ENCODE results near the gene SPATA3. TPM values are rescaled to one million over a fixed set of nuclear protein-coding genes. Genes with fewer than 3 reads are reported as not detected.

The SPATA3 gene
- polyA plus RNA-seq, 3 donors, result not detected

DNA sequence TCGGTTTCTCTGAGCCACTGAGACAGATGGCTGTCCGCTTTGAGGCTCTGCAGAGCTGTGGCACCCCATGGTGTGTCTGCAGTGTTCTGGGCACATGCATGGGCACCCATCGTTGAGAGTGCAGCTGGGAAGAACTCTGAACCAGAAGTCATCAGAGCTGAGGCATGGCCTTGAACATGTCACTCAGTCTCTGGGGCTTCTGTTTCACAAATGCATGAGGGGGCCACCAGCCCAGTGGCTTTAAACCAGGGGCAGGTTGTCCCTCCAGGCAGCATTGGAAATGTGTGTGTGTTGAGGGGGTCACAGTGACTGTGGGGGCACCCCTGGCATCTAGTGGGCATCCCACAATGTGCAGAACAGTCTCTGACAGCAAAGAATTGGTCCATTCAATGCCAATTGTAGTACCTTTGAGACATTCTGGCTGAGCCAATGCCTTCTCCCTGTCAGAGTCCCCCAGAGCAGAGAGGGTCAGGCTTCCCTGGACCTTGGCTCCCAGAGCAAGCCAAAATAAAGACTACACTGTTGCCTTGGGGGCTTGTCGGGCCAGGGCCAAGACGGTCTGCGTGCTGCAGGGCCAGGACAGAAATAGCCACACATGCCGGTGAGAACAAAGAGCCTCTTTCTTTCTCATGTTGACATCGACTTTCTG lies 51.5 kb downstream of the SPATA3 start:
- Histone ChIP-seq H3K79me2 (ENCODE audit: insufficient read depth, low read length) (no peaks in the 10 kb centered on the region), H3K9me3 (replicated peaks in 1 of 2; ENCODE audit: control insufficient read depth in 1 of 2, insufficient read depth in 1 of 2, low read length in 2 of 2) (no peaks in the 10 kb centered on the region), H3K4me1 (ENCODE audit: control insufficient read depth in 1 of 2, insufficient read depth in 2 of 2, low read length in 2 of 2) (peaks cover 3% of the 10 kb centered on the region in 2 donors), H3K4me2 (replicated peaks; ENCODE audit: extremely low read depth, low read length, poor library complexity, severe bottlenecking) (no peak overlapping the region), H2AFZ (ENCODE audit: insufficient read depth, low read depth, low read length, poor library complexity, severe bottlenecking) (no peak overlapping the region), H4K20me1 (ENCODE audit: insufficient read depth, low read length) (no peaks in the 10 kb centered on the region), H3K36me3 (replicated peaks in 1 of 2; ENCODE audit: control insufficient read depth in 1 of 2, insufficient read depth in 2 of 2, low read length in 2 of 2) (no peaks in the 10 kb centered on the region), H3K4me3 (replicated peaks in 1 of 3; ENCODE audit: low read depth in 2 of 3, low read length in 3 of 3) (no peak overlapping the region), H3K9ac (ENCODE audit: insufficient read depth, low read length, poor library complexity, severe bottlenecking) (no peak overlapping the region), H3K27ac (ENCODE audit: low read depth in 1 of 2, low read length in 2 of 2) (no peak overlapping the region), H3K27me3 (ENCODE audit: control insufficient read depth in 2 of 2, insufficient read depth in 2 of 2, low read length in 2 of 2) (peaks cover 2 to 23% of the 10 kb centered on the region in 2 donors)
- intact Hi-C loops (cut with micrococcal nuclease), result no loop called here
- 98% methylated on average over 6 of the region's 8 CpGs for WGBS (ENCODE audit: insufficient coverage)
- H3K27me3 Mint-ChIP-seq (ENCODE audit: low read depth in 3 of 3), result peaks cover 27 to 46% (median 35%) of the 10 kb centered on the region in 3 donors
- no peak overlapping the region for H3K27ac Mint-ChIP-seq
- H3K4me1 Mint-ChIP-seq, result peaks cover 3% of the 10 kb centered on the region
- no peak for DNase-seq
- no peak overlapping the region for H3K4me3 Mint-ChIP-seq
- peaks cover 0 to 2% (median 0%) of the 10 kb centered on the region in 7 donors for H3K9me3 Mint-ChIP-seq
- H3K36me3 Mint-ChIP-seq, result no peaks in the 10 kb centered on the region
- TF ChIP-seq CTCF (IDR thresholded peaks at IDR 0.05), result no peak

DNA sequence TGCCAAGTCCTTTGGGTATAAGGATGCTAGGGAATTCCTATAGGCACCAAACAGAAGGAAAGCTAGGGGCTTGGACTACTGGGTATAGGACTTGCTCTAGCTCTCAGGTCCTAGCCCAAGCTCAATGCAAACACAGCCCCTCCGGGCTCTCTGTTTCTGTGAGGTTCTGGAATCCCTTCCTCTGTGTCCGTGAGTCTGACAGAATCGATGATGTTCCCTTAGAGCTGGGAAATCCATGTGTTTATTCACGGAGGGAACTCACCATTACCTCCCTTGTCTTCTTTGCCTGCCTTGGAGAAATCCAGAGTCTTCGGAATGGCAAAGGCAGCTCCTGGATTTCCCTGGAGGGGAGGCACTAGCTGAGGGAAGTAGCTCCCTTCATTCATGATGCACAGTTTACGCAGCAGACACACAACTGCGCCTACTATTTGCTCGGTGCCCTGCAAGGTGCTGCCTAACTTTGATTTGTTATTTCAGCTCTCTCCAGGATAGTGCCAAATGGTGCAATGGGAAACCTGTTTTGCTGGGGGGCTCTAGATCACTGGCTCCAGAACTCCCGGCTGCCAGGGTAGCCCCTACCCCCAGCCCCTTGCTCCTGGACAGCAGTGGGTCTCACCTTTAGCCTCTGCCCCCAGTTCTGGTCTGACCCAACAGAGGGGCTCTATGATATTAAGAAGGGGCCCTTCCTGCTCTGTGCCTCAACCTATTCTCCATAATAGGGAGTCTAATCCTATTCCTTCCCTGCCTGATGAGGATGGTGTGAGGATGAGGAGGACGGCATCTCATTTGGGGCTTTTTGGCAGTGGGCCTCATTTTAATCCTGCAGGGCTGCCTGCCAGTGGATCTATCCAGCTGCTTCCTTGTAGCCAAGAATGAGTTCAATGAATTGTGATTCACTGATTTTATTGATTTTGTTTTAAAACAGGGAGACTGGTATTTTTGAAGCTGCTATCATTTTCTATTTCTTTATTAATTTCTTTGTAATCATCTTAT lies 52.3 kb downstream of the SPATA3 start:
- intact Hi-C loops (cut with micrococcal nuclease), result no loop called here
- H3K9ac ChIP-seq (ENCODE audit: insufficient read depth, low read length, poor library complexity, severe bottlenecking), result no peak overlapping the region
- no peak overlapping the region for H3K27ac Mint-ChIP-seq
- peaks cover 0 to 2% (median 0%) of the 10 kb centered on the region in 7 donors for H3K9me3 Mint-ChIP-seq
- no peak overlapping the region for H3K4me3 Mint-ChIP-seq
- no peak overlapping the region for H3K4me2 ChIP-seq (replicated peaks; ENCODE audit: extremely low read depth, low read length, poor library complexity, severe bottlenecking)
- peaks cover 25 to 48% (median 36%) of the 10 kb centered on the region in 3 donors for H3K27me3 Mint-ChIP-seq (ENCODE audit: low read depth in 3 of 3)
- peaks cover 0 to 26% of the 10 kb centered on the region in 2 donors for H3K27me3 ChIP-seq (ENCODE audit: control insufficient read depth in 2 of 2, insufficient read depth in 2 of 2, low read length in 2 of 2)
- no peak for DNase-seq
- H3K27ac ChIP-seq (ENCODE audit: low read depth in 1 of 2, low read length in 2 of 2), result no peak overlapping the region
- no peaks in the 10 kb centered on the region for H3K36me3 ChIP-seq (replicated peaks in 1 of 2; ENCODE audit: control insufficient read depth in 1 of 2, insufficient read depth in 2 of 2, low read length in 2 of 2)
- no peak overlapping the region for H2AFZ ChIP-seq (ENCODE audit: insufficient read depth, low read depth, low read length, poor library complexity, severe bottlenecking)
- no peaks in the 10 kb centered on the region for H3K9me3 ChIP-seq (replicated peaks in 1 of 2; ENCODE audit: control insufficient read depth in 1 of 2, insufficient read depth in 1 of 2, low read length in 2 of 2)
- WGBS (ENCODE audit: insufficient coverage), result 84% methylated on average over 8 of the region's 10 CpGs
- no peaks in the 10 kb centered on the region for H3K79me2 ChIP-seq (ENCODE audit: insufficient read depth, low read length)
- H3K4me1 ChIP-seq (ENCODE audit: control insufficient read depth in 1 of 2, insufficient read depth in 2 of 2, low read length in 2 of 2), result peaks cover 8 to 11% of the 10 kb centered on the region in 2 donors
- no peak for TF ChIP-seq CTCF (IDR thresholded peaks at IDR 0.05)
- no peak overlapping the region for H3K4me3 ChIP-seq (replicated peaks in 1 of 3; ENCODE audit: low read depth in 2 of 3, low read length in 3 of 3)
- no peaks in the 10 kb centered on the region for H3K36me3 Mint-ChIP-seq
- peaks cover 9% of the 10 kb centered on the region for H3K4me1 Mint-ChIP-seq
- H4K20me1 ChIP-seq (ENCODE audit: insufficient read depth, low read length), result no peaks in the 10 kb centered on the region

Data from CD14-positive monocyte (primary cell).